Activated naive CD4-positive, alpha-beta T cell treated with anti-CD3 and anti-CD28 coated beads for 36 hours (primary cell): ENCODE data around the gene ZBTB11. TPM values are rescaled to one million over a fixed set of nuclear protein-coding genes. Genes with fewer than 3 reads are reported as not detected.
"Not testable (repeated sequence)": the region's sequence is repeated elsewhere in the genome, so short reads cannot be mapped to it uniquely, and the experiment has no call there.

Source experiments
- CTCF ChIA-PET: fragments of 350-600 bp; sonication (Branson Sonifier 250); formaldehyde crosslinking; loops from one replicate; lab custom pipeline; 2021; ENCODE audit warnings: antibody characterized with exemption; lab: Charles Lee
- DNase-seq: peaks from one replicate; pipeline ENCODE4 v3.0.0-alpha.2; 2020
- H3K27ac Mint-ChIP-seq: one replicate; pipeline ENCODE4 v1.8.0; 2021; ENCODE audit warnings: mild to moderate bottlenecking, mixed read lengths
- H3K27me3 Mint-ChIP-seq: one replicate; pipeline ENCODE4 v1.8.0; 2021; ENCODE audit warnings: low read depth, mixed read lengths
- H3K36me3 Mint-ChIP-seq: one replicate; pipeline ENCODE4 v1.8.0; 2021; ENCODE audit warnings: low read depth, mixed read lengths
- H3K4me1 Mint-ChIP-seq: one replicate; pipeline ENCODE4 v1.8.0; 2021; ENCODE audit warnings: low read depth, mixed read lengths
- H3K4me3 Mint-ChIP-seq: one replicate; pipeline ENCODE4 v1.8.0; 2021; ENCODE audit warnings: mild to moderate bottlenecking, moderate library complexity, mixed read lengths
- H3K9me3 Mint-ChIP-seq: one replicate; pipeline ENCODE4 v1.8.0; 2021; ENCODE audit warnings: mixed read lengths
- intact Hi-C: fragments of 100-400 bp; cut with micrococcal nuclease; formaldehyde crosslinking; loops from one replicate; pipeline ENCODE4 v1.15.1; 2023
- total RNA-seq, 2 experiments: library from RNA; stranded (reverse); gene quantifications; one replicate each; pipeline ENCODE4 v1.2.3, GENCODE V29; 2021

Gene ZBTB11
- total RNA-seq, 2 experiments from 2014 or later: 31.2 to 31.7 TPM

DNA sequence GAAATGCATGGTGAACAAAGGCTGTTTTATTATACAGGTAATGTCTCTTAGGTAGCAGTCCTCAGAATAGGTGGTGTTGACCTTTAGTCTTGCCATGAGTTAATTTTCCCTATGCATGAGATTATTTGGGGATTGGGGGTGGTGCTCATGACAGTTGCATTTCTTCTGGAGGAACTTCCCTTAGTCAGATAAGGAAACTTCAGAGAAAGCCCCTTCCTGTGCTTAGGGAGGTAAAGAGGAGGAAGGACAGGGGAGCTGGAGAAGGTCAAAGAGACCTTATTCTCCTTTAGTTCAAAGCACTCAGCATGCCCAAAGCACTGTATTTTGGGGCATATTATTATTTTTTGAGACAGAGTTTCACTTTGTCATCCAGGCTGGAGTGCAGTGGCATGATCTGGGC is 47.7 kb downstream of the ZBTB11 start:
- no peak overlapping the region for H3K4me3 Mint-ChIP-seq
- peaks cover 5% of the 10 kb centered on the region for H3K9me3 Mint-ChIP-seq
- CTCF ChIA-PET: no interaction called here
- no peaks in the 10 kb centered on the region for H3K27me3 Mint-ChIP-seq
- H3K36me3 Mint-ChIP-seq: no peaks in the 10 kb centered on the region
- no peak for DNase-seq
- H3K27ac Mint-ChIP-seq: no peak overlapping the region
- no peaks in the 10 kb centered on the region for H3K4me1 Mint-ChIP-seq
- intact Hi-C loops: no loop called here

DNA sequence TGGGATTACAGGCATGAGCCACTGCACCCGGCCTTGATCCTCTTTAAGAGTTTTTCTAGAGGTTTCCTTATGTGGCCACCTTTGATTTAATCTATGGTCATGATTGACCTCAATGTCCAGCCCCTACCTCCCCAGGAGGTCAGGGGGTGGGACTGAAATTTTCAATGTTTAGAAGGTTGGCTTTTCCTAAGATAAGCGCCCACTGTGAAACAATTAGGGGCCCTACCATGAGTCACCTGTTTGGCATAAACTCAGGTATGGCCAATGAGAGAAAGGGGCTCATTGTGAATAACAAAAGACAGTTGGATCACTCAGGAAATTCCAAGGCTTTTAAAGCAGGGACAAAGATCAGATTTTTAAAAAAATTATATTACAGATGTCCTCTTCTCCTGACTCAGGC is 51.1 kb downstream of the ZBTB11 start:
- no peak for DNase-seq
- CTCF ChIA-PET: interaction anchor here (0.6 kb wide), 1 partner anchor 281 kb away, joined by 4 read pairs; no protein-coding TSS in a partner anchor
- H3K4me1 Mint-ChIP-seq: no peaks in the 10 kb centered on the region
- intact Hi-C loops: no loop called here
- H3K4me3 Mint-ChIP-seq: no peak overlapping the region
- H3K36me3 Mint-ChIP-seq: no peaks in the 10 kb centered on the region
- no peaks in the 10 kb centered on the region for H3K27me3 Mint-ChIP-seq
- H3K27ac Mint-ChIP-seq: no peak overlapping the region
- H3K9me3 Mint-ChIP-seq: peaks cover 5% of the 10 kb centered on the region

DNA sequence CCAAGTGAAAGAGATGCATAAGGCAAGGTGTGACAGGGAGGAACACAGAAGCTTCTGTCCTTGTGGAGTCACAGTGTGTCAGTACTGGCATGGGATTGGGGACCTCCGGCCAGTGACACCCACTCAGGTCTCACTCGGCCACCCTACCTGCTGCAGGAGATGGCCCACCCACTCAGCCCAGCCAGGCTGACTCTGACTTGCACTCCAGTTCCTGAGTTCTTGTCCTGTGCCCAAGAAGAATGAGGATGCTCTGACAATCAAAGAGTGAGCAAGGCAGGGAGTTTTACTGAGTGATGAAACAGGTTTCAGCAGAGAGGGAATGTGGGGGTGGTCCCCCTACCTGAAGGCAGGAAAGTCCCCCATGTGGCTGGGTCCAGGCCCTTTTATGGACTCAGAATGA is 52.1 kb downstream of the ZBTB11 start:
- intact Hi-C loops: no loop called here
- H3K27ac Mint-ChIP-seq: no peak overlapping the region
- peaks cover 6% of the 10 kb centered on the region for H3K9me3 Mint-ChIP-seq
- no peaks in the 10 kb centered on the region for H3K36me3 Mint-ChIP-seq
- H3K4me1 Mint-ChIP-seq: no peaks in the 10 kb centered on the region
- CTCF ChIA-PET: interaction anchor here (0.5 kb wide), 1 partner anchor 1162 kb away, joined by 4 read pairs; no protein-coding TSS in a partner anchor
- DNase-seq: no peak
- no peak overlapping the region for H3K4me3 Mint-ChIP-seq
- H3K27me3 Mint-ChIP-seq: no peaks in the 10 kb centered on the region

DNA sequence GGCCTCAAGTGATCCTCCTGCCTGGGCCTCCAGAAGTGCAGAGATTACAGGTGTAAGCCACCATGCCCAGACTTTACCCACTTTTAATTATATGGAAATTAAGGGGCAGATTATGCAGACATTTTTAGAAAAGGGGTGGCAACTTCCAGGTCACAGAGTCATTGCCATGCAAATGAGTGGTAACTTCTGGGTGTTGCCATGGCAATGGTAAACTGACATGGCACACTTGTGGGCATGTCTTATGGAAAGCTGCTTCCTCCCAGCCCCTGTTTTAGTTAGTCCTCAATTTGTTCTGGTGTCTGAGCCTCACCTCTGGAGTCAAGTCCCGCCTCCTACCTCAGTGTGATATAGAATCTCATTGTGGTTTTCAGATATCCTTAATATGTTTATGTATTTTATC is 53.3 kb downstream of the ZBTB11 start:
- CTCF ChIA-PET: no interaction called here
- no peak overlapping the region for H3K27ac Mint-ChIP-seq
- H3K4me1 Mint-ChIP-seq: no peaks in the 10 kb centered on the region
- intact Hi-C loops: no loop called here
- H3K27me3 Mint-ChIP-seq: no peaks in the 10 kb centered on the region
- no peak overlapping the region for H3K4me3 Mint-ChIP-seq
- peaks cover 9% of the 10 kb centered on the region for H3K9me3 Mint-ChIP-seq
- no peaks in the 10 kb centered on the region for H3K36me3 Mint-ChIP-seq
- DNase-seq: no peak

DNA sequence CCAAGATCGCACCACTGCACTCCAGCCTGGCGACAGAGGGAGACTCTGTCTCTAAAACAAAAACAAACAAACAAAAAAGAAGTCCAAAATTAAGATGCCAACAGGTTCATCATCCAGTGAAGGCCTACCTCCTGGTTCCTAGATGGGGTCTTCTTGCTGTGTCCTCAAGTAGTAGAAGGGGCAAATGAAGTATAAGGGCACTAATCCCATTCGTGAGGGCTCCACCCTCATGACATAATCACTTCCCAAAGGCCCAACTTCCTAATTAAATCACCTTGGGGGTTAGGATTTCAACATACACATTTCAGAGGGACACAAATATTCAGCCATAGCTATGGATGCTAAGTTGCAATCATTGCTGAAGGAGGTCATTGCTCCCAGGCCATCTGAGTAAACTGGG is 57.2 kb downstream of the ZBTB11 start:
- no peaks in the 10 kb centered on the region for H3K4me1 Mint-ChIP-seq
- no peaks in the 10 kb centered on the region for H3K36me3 Mint-ChIP-seq
- H3K9me3 Mint-ChIP-seq: peaks cover 4% of the 10 kb centered on the region
- H3K4me3 Mint-ChIP-seq: no peak overlapping the region
- H3K27me3 Mint-ChIP-seq: no peaks in the 10 kb centered on the region
- intact Hi-C loops: no loop called here
- H3K27ac Mint-ChIP-seq: no peak overlapping the region
- no peak for DNase-seq
- CTCF ChIA-PET: no interaction called here

DNA sequence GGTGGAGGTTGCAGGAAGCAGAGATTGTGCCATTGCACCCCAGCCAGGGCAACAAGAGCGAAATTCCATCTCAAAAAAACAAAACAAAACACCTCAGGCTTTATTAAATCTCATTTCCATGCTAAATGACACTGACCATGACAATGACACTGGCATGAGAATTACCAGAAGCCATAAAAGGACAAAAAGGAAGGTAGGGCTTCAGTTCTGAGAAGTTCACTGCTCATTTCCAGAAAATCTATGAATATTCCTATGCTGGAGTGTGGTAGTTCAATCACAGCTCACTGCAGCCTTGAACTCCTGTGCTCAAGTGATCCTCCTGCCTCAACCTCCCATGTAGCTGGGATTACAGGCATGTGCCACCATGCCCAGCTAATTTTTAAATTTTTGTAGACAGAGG is 58.2 kb downstream of the ZBTB11 start:
- intact Hi-C loops: no loop called here
- no peaks in the 10 kb centered on the region for H3K36me3 Mint-ChIP-seq

DNA sequence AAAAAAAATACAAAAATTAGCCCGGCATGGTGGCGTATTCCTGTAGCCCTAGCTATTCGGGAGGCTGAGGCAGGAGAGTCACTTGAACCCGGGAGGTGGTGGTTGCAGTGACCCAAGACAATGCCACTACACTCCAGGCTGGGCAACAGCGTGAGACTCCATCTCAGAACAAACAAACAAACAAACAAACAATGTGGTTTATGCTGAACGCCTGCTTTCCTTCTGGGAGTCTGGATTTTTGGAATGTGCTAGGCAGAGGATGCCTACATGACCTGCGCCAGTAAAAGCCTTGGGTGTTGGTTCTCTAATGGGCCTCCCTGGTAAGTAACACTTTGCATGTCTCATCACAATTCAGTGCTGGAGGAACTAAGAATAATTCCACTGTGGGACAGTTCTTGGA is 59.5 kb downstream of the ZBTB11 start:
- Mint-ChIP-seq H3K4me3 (no peak overlapping the region), H3K4me1 (no peaks in the 10 kb centered on the region), H3K9me3 (peaks cover 4% of the 10 kb centered on the region), H3K27me3 (no peaks in the 10 kb centered on the region), H3K36me3 (no peaks in the 10 kb centered on the region), H3K27ac (no peak overlapping the region)
- intact Hi-C loops: no loop called here
- CTCF ChIA-PET: no interaction called here
- no peak for DNase-seq

More for the DNA sequence above, 58.2 kb downstream of the ZBTB11 start:
- Mint-ChIP-seq H3K27ac (no peak overlapping the region), H3K9me3 (peaks cover 4% of the 10 kb centered on the region), H3K27me3 (no peaks in the 10 kb centered on the region), H3K4me3 (no peak overlapping the region), H3K4me1 (no peaks in the 10 kb centered on the region)
- no peak for DNase-seq
- CTCF ChIA-PET: no interaction called here

DNA sequence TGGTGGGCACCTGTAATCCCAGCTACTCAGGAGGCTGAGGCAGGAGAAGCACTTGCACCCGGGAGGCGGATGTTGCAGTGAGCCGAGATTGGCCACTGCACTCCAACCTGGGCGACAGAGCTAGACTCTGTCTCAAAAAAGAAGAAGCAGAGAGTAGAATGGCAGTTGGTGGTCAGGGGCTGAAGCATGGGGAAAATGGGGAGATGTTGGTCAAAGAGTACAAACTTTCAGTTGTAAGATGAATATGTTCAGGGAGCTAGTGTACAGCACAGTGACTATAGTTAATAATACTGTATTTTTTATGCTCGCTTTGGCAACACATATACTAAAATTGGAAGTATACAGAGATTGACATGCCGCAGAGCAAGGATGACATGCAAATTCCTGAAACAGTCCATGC is 61.4 kb downstream of the ZBTB11 start:
- Mint-ChIP-seq H3K4me3 (no peak overlapping the region), H3K27ac (no peak overlapping the region), H3K9me3 (peaks cover 4% of the 10 kb centered on the region), H3K36me3 (no peaks in the 10 kb centered on the region), H3K4me1 (no peaks in the 10 kb centered on the region), H3K27me3 (no peaks in the 10 kb centered on the region)
- intact Hi-C loops: no loop called here
- CTCF ChIA-PET: interaction anchor here (0.6 kb wide), 1 partner anchor 1116 kb away, joined by 3 read pairs; no protein-coding TSS in a partner anchor
- DNase-seq: no peak

DNA sequence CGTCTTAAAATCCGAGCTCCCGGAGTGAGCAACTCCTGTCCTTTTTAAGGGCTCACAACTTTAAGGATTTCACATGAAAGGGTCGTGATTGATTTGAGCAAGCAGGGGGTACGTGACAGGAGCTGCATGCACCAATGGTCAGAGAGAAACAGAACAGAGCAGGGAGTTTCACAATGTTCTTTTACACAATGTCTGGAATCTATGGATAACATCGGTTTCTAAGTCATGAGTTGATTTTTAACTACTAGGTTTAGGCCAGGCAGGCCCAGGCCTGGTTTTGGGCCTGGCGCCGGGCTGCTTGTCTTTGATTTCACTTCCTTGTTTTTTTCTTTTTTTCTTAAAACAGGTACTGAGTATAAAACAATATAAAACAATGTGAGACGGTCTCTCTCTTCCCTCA is 63.9 kb downstream of the ZBTB11 start:
- H3K4me3 Mint-ChIP-seq, H3K27me3 Mint-ChIP-seq, H3K36me3 Mint-ChIP-seq, CTCF ChIA-PET, intact Hi-C loops, H3K27ac Mint-ChIP-seq, H3K4me1 Mint-ChIP-seq, H3K9me3 Mint-ChIP-seq, DNase-seq: not testable (repeated sequence)

DNA sequence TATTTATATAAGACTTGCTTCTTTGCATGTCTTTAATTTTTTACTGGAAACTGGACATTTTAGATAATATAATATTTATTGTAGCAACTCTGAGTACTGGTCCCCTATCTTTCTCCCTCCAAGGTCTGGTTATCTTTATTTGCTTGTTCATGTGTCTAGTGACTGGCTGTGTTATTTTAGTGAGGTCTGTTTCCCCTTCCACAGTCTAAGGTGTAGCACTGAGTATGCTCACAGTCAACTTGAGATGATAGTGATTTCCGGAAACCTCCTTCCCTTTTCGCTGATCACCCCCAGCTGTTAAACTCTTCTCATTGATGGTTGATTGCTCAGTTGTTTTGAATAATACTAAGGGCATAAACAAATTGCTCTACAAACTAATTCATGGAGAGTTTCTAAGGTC is 65.9 kb downstream of the ZBTB11 start:
- CTCF ChIA-PET: interaction anchor here (0.6 kb wide), 1 partner anchor 742 kb away, joined by 3 read pairs; no protein-coding TSS in a partner anchor

DNA sequence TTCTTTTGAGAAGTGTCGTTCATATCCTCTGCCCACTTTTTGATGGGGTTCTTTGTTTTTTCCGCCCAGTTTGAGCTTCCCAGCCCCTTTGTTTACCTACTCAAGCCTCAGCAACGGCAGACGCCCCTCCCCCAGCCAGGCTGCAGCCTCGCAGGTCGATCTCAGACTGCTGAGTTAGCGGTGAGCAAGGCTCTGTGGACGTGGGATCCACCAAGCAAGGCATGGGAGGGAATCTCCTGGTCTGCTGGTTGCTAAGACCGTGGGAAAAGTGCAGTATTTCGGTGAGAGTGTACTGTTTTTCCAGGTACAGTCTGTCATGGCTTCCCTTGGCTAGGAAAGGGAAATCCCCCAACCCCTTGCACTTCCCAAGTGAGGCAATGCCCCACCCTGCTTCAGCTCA is 71.5 kb downstream of the ZBTB11 start:
- H3K9me3 Mint-ChIP-seq, intact Hi-C loops: not testable (repeated sequence)

More for the DNA sequence above, 65.9 kb downstream of the ZBTB11 start:
- Mint-ChIP-seq H3K27ac (no peak overlapping the region), H3K27me3 (no peaks in the 10 kb centered on the region), H3K36me3 (no peaks in the 10 kb centered on the region), H3K9me3 (no peaks in the 10 kb centered on the region), H3K4me3 (no peak overlapping the region), H3K4me1 (no peaks in the 10 kb centered on the region)
- no peak for DNase-seq
- intact Hi-C loops: no loop called here

DNA sequence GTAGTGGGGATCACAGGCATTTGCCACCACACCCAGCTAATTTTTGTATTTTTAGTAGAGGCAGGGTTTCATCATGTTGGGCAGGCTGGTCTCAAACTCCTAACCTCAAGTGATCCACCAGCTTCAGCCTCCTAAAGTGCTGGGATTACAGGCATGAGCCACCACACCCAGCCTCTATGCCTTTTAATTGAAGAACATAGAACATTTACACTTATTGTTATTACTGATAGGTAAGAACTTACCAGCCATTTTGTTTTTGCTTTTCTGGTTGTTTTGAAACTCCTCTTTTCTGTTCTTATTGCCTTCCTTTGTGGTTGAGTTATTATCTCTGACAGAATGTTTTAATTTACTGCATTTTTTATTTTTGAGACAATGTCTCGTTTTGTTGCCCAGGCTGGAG is 73.7 kb downstream of the ZBTB11 start:
- no peak for DNase-seq
- peaks cover 5% of the 10 kb centered on the region for H3K36me3 Mint-ChIP-seq
- no peak overlapping the region for H3K27ac Mint-ChIP-seq
- CTCF ChIA-PET: no interaction called here
- intact Hi-C loops: no loop called here
- H3K27me3 Mint-ChIP-seq: no peaks in the 10 kb centered on the region
- no peaks in the 10 kb centered on the region for H3K9me3 Mint-ChIP-seq
- no peak overlapping the region for H3K4me3 Mint-ChIP-seq
- peaks cover 2% of the 10 kb centered on the region for H3K4me1 Mint-ChIP-seq

More for the DNA sequence above, 71.5 kb downstream of the ZBTB11 start:
- H3K27ac Mint-ChIP-seq, H3K4me3 Mint-ChIP-seq, H3K36me3 Mint-ChIP-seq, H3K27me3 Mint-ChIP-seq, CTCF ChIA-PET, DNase-seq, H3K4me1 Mint-ChIP-seq: not testable (repeated sequence)

DNA sequence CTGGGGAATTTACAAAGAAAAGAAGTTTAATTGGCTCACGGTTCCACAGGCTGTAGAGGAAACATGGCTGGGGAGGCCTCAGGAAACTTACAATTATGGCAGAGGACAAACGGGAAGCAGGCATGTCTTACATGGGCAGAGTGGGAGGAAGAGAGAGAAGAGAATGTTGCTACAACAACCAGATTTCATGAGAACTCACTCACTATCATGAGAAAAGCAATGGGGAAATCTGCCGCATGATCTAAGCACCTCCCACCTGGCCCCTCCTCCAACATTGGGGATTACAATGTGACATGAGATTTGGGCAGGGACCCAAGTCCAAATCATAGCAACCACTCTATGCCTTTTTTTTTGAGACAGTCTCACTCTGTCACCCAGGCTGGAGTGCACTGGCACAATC is 74.2 kb downstream of the ZBTB11 start:
- Mint-ChIP-seq H3K27me3 (no peaks in the 10 kb centered on the region), H3K27ac (no peak overlapping the region), H3K4me3 (no peak overlapping the region), H3K36me3 (peaks cover 5% of the 10 kb centered on the region), H3K4me1 (peaks cover 2% of the 10 kb centered on the region), H3K9me3 (no peaks in the 10 kb centered on the region)
- intact Hi-C loops: no loop called here
- CTCF ChIA-PET: no interaction called here
- DNase-seq: no peak
